Activated CD4-positive, alpha-beta T cell treated with anti-CD3 and anti-CD28 coated beads, Interleukin-2, amount 10 ng/mL, durations not matched to agents 7 days and 5 days (primary cell): ENCODE measurements around the gene ERBB4. TPM values are rescaled to one million over a fixed set of nuclear protein-coding genes. Genes with fewer than 3 reads are reported as not detected.

Experiments used
- CTCF ChIA-PET: fragments of 350-600 bp; sonication (Branson Sonifier 250); formaldehyde crosslinking; loops from one replicate; lab custom pipeline; 2021; ENCODE audit warnings: antibody characterized with exemption; lab: Charles Lee
- POLR2A ChIA-PET: fragments of 350-600 bp; sonication (Branson Sonifier 250); formaldehyde crosslinking; loops from one replicate; lab custom pipeline; 2021; ENCODE audit warnings: antibody characterized with exemption; lab: Charles Lee
- DNase-seq: peaks from one replicate; pipeline ENCODE4 v3.0.0-alpha.2; 2020
- H3K27ac Mint-ChIP-seq: one replicate; pipeline ENCODE4 v1.8.0; 2021; ENCODE audit warnings: mild to moderate bottlenecking, moderate library complexity, mixed read lengths
- H3K27me3 Mint-ChIP-seq: one replicate; pipeline ENCODE4 v1.8.0; 2021; ENCODE audit warnings: mixed read lengths
- H3K36me3 Mint-ChIP-seq: one replicate; pipeline ENCODE4 v1.8.0; 2021; ENCODE audit warnings: low read depth, mixed read lengths
- H3K4me1 Mint-ChIP-seq: one replicate; pipeline ENCODE4 v1.8.0; 2021; ENCODE audit warnings: mixed read lengths
- H3K4me3 Mint-ChIP-seq: one replicate; pipeline ENCODE4 v1.8.0; 2021; ENCODE audit warnings: mild to moderate bottlenecking, moderate library complexity, mixed read lengths
- H3K9me3 Mint-ChIP-seq: one replicate; pipeline ENCODE4 v1.8.0; 2021; ENCODE audit warnings: mixed read lengths
- total RNA-seq, 2 experiments: library from RNA; stranded (reverse); gene quantifications; one replicate each; pipeline ENCODE4 v1.2.3, GENCODE V29; 2021

ERBB4 gene
- total RNA-seq, 2 experiments from 2014 or later: not detected

DNA sequence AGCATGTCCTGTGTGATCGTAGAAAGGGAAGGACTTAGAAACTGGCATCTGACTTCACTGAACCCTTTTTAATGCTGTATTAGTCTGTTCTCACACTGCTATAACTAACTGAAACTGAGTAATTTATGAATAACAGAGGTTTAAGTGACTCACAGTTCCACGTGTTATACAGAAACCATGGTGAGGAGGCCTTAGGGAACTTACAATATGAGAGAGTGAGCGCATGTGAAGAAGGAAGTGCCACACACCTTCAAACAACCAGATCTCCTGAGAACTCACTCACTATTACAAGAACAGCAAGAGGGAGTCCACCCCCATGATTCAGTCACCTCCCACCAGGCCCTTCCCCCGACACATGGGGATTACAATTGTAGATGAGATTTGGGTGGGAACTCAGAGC is 1170.9 kb downstream of the ERBB4 start:
- no peaks in the 10 kb centered on the region for H3K27me3 Mint-ChIP-seq
- CTCF ChIA-PET: no interaction called here
- DNase-seq: no peak

DNA sequence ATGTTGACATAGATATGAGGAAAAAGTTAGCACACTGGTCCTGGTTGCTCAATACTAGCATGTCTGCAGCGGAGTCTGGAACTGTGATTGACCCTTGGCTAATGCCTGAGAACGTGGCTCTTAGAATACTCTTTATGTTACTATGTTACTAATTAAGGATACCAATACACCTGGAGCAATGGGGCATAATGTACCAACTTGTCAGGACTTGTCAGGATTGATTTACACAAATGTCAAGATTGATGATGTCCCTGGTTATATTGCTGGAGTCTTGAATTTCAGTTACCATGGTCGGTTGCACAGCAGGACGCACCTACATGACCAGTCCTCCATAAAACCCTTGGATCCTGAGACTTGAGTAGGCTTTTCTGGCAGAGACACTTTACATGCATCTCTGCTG is 1171.3 kb downstream of the ERBB4 start:
- CTCF ChIA-PET: no interaction called here
- Mint-ChIP-seq H3K36me3 (no peaks in the 10 kb centered on the region), H3K27me3 (no peaks in the 10 kb centered on the region), H3K4me1 (no peaks in the 10 kb centered on the region), H3K4me3 (no peak overlapping the region), H3K27ac (no peak overlapping the region), H3K9me3 (no peaks in the 10 kb centered on the region)
- POLR2A ChIA-PET: no interaction called here
- DNase-seq: no peak

More for the DNA sequence above, 1170.9 kb downstream of the ERBB4 start:
- POLR2A ChIA-PET: no interaction called here
- no peaks in the 10 kb centered on the region for H3K9me3 Mint-ChIP-seq
- H3K27ac Mint-ChIP-seq: no peak overlapping the region
- no peaks in the 10 kb centered on the region for H3K4me1 Mint-ChIP-seq
- no peak overlapping the region for H3K4me3 Mint-ChIP-seq
- no peaks in the 10 kb centered on the region for H3K36me3 Mint-ChIP-seq

DNA sequence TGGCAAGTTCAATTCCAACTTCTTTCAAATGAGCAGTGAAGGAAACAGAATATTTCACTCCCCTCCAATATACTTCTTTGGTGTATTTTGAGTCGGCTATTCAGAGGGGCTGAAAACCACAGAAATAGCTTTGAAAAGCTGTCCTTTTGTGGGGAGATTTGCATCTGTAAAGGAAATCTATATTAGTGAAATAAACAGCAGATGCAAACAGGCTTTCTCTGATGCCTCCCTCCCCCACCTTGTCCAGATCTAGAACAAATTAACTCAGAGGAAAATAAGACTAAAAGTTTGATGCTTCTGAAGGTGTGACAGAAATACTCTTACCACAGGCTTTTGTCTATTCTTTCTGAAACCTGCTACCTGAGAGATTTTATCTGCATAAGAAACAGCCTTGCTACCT is 1173.7 kb downstream of the ERBB4 start:
- Mint-ChIP-seq H3K4me3 (no peak overlapping the region), H3K27me3 (no peaks in the 10 kb centered on the region), H3K36me3 (no peaks in the 10 kb centered on the region), H3K27ac (no peak overlapping the region), H3K9me3 (no peaks in the 10 kb centered on the region), H3K4me1 (no peaks in the 10 kb centered on the region)
- ChIA-PET CTCF (no interaction called here), POLR2A (no interaction called here)
- DNase-seq: no peak

DNA sequence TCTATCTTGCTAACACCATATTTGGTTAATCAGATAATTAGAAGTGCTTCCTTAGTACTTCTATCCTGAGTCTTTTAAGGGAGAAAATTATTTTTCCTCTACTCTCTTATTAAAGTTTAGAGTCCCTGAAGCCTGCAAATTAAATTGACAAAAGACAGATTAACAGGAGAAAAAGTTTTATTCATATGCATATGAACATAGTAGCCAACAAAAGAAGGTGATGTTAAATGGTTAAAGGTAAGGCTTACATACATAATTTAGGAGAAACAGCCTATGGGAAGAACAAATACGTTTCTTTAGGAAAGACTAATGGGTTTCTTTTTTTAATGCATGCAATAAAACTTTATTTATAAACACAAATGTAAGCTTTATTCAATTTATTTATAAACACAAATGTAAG is 1177.2 kb downstream of the ERBB4 start:
- H3K36me3 Mint-ChIP-seq: no peaks in the 10 kb centered on the region
- no peak for DNase-seq
- no peaks in the 10 kb centered on the region for H3K9me3 Mint-ChIP-seq
- H3K27ac Mint-ChIP-seq: no peak overlapping the region
- ChIA-PET POLR2A (no interaction called here), CTCF (no interaction called here)
- H3K4me3 Mint-ChIP-seq: no peak overlapping the region
- no peaks in the 10 kb centered on the region for H3K27me3 Mint-ChIP-seq
- H3K4me1 Mint-ChIP-seq: no peaks in the 10 kb centered on the region

DNA sequence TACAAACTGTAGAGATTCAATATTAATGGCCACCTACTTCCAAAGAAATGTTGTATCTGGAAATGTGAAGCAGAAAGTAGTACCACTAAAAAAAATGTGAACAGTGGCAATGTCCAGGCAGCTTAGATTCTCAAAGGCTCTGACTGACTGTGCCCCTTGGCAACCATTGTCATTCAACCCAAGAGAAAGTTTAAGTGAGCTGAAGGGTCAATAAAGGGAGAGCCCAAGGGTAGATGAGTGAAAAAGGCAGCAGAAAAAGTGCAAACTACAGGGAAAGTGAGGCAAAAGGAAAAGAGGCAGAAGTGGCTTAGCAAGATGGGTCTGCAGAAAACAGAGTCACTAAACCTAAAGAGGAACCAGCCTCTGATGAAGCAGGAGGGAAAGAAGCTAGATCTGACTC is 1179.3 kb downstream of the ERBB4 start:
- DNase-seq: no peak
- CTCF ChIA-PET: no interaction called here
- POLR2A ChIA-PET: no interaction called here
- no peaks in the 10 kb centered on the region for H3K9me3 Mint-ChIP-seq
- H3K4me3 Mint-ChIP-seq: no peak overlapping the region
- H3K27ac Mint-ChIP-seq: no peak overlapping the region
- no peaks in the 10 kb centered on the region for H3K4me1 Mint-ChIP-seq
- H3K27me3 Mint-ChIP-seq: no peaks in the 10 kb centered on the region
- no peaks in the 10 kb centered on the region for H3K36me3 Mint-ChIP-seq

DNA sequence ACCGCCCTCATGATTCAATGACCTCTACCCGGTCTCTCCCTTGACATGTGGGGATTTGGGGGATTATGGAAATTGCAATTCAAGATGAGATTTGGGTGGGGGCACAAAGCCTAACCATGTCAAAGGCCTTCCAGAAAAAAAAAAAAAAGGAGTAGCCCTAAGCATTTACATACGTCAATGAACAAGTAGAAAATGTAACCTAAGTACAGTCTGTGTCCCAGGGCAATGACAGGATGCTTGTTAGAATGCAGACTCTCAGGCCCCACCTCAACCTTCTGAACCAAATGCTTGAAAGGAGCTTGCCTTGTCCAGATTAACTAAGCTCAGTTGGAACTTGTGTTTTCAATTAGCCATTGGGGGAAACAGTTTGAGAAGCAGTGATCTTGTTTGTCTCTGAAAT is 1180.1 kb downstream of the ERBB4 start:
- ChIA-PET CTCF (no interaction called here), POLR2A (no interaction called here)
- H3K27ac Mint-ChIP-seq: no peak overlapping the region
- no peaks in the 10 kb centered on the region for H3K4me1 Mint-ChIP-seq
- no peaks in the 10 kb centered on the region for H3K27me3 Mint-ChIP-seq
- H3K9me3 Mint-ChIP-seq: no peaks in the 10 kb centered on the region
- no peaks in the 10 kb centered on the region for H3K36me3 Mint-ChIP-seq
- H3K4me3 Mint-ChIP-seq: no peak overlapping the region
- no peak for DNase-seq

DNA sequence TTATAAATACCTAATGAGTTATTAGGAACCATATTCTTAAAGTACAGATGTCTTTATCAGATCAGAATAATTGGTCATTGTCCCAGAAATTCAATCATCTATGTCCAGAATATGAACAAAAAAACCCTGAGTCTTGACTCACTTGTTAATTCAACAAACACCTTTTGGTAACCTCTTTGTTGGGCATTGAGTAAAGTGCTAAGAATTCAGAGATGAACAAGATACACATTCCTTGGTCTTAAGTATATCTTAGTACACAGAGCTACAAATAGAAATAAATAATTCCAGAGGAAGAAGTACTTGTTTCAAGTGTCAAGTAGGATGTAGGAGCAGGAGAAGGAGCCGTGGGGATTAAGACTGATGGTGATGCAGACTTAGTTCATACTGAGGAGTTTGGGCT is 1184.1 kb downstream of the ERBB4 start:
- no peaks in the 10 kb centered on the region for H3K36me3 Mint-ChIP-seq
- ChIA-PET CTCF (interaction anchor here (1.1 kb wide), 1 partner anchor 11 kb away, joined by 3 read pairs; no protein-coding TSS in a partner anchor), POLR2A (no interaction called here)
- no peak overlapping the region for H3K4me3 Mint-ChIP-seq
- no peaks in the 10 kb centered on the region for H3K4me1 Mint-ChIP-seq
- no peak overlapping the region for H3K27ac Mint-ChIP-seq
- H3K27me3 Mint-ChIP-seq: no peaks in the 10 kb centered on the region
- no peak for DNase-seq
- no peaks in the 10 kb centered on the region for H3K9me3 Mint-ChIP-seq

DNA sequence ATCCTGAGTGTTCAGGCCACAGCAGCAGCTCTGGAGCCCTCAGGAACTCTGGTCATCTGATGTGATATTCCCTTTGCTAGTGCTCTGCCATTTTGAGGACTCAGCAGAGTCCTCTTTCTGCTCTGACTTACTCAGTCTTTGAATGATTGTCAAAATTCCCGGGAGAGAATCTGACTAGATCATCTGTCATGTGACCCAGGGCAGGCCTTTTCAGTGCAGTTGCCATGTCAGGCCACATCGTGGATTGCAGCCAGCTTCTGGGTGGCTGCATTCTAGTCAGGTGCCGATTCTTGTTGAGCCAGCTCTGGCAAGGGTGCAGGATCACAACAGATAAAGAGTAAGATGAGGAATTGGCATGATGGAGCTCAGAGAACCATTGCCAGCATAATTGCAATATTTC is 1186.6 kb downstream of the ERBB4 start:
- Mint-ChIP-seq H3K27me3 (no peaks in the 10 kb centered on the region), H3K36me3 (no peaks in the 10 kb centered on the region), H3K4me3 (no peak overlapping the region), H3K9me3 (no peaks in the 10 kb centered on the region), H3K4me1 (no peaks in the 10 kb centered on the region), H3K27ac (no peak overlapping the region)
- CTCF ChIA-PET: no interaction called here
- no peak for DNase-seq
- POLR2A ChIA-PET: no interaction called here

DNA sequence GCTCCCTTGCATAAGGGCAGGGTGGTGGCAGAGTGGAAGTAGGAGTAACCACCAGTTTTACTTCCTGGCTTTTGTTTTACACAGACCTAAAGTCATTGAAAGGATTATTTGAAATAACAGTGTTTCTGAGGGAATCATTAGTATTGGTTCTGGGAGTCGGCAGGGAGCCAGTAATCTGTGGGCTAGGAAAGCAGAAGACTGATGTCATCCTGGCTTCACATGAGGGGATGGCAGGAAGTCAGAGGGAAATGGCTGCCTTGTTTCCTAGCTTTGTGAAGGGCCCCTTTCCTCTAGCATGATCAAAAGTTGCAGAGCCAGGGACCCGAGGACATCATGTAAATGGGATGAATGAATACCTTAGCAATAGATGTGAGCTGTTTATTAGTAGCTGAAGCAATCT is 1189.6 kb downstream of the ERBB4 start:
- H3K27ac Mint-ChIP-seq: no peak overlapping the region
- H3K36me3 Mint-ChIP-seq: no peaks in the 10 kb centered on the region
- H3K27me3 Mint-ChIP-seq: no peaks in the 10 kb centered on the region
- H3K9me3 Mint-ChIP-seq: no peaks in the 10 kb centered on the region
- H3K4me1 Mint-ChIP-seq: no peaks in the 10 kb centered on the region
- CTCF ChIA-PET: interaction anchor here (0.7 kb wide), 1 partner anchor 59 kb away, joined by 3 read pairs; no protein-coding TSS in a partner anchor
- H3K4me3 Mint-ChIP-seq: no peak overlapping the region
- no peak for DNase-seq
- POLR2A ChIA-PET: no interaction called here

DNA sequence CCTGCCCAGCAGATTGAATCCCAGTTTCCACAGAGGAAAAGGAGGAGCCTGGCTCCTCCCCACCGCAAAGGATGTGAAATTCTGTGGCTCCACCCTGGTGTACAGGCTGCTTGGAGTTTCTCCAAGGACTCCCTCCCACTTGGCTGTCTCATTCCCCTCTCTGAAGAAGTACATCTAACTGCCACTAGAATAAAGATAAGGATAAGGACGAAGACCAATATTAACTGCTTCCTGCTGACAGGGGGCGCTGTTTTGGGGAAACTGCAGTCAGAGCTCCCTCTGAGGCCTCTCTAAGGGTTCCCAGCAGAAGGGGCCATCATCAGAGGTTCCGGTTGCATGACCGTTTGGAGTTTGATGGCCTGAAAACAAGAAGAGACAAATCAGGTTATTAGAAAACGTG is 1191.3 kb downstream of the ERBB4 start:
- no peak overlapping the region for H3K27ac Mint-ChIP-seq
- H3K4me3 Mint-ChIP-seq: no peak overlapping the region
- no peaks in the 10 kb centered on the region for H3K9me3 Mint-ChIP-seq
- no peak for DNase-seq
- no peaks in the 10 kb centered on the region for H3K4me1 Mint-ChIP-seq
- H3K36me3 Mint-ChIP-seq: no peaks in the 10 kb centered on the region
- POLR2A ChIA-PET: no interaction called here
- no peaks in the 10 kb centered on the region for H3K27me3 Mint-ChIP-seq
- CTCF ChIA-PET: no interaction called here

DNA sequence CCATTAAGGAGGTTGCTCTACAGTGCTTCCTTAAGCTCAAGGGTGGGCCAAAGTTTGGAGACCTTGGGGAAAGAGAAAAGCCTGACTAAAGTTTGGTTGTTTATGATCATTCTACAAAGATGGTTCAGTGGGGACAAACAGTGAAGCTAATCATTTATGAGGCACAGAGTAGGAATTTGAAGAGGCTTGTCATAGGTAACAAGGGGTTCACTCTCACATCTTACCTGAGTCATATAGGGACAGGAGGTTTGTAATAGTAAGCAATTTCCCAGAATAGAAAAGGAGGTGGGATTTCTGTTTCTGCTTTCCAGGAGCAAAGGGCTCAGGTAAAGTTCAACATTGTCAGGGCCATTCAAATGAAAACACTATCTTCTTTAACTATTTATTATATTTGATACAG is 1194.3 kb downstream of the ERBB4 start:
- DNase-seq: no peak
- Mint-ChIP-seq H3K36me3 (no peaks in the 10 kb centered on the region), H3K4me3 (no peak overlapping the region), H3K4me1 (no peaks in the 10 kb centered on the region), H3K27me3 (no peaks in the 10 kb centered on the region), H3K27ac (no peak overlapping the region), H3K9me3 (no peaks in the 10 kb centered on the region)
- ChIA-PET POLR2A (no interaction called here), CTCF (no interaction called here)

DNA sequence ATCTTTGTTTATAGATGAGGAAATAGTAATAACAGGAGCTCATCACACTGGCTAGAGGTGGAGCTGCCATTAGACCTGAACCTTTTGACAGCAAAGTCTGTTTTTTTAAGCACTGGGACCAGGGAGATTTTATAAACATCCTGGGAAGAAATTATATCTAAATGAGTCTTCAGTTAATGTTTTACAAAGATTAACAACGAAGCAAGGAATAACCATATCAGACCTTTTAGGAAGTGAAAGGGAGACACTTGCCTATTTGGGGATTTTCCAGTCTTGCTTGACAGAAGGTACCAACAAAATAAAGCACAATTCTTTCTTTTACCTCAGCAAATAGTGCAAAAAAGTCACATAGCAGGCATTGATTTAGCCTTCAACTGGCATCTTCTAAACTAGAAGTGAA is 1205.2 kb downstream of the ERBB4 start:
- H3K27ac Mint-ChIP-seq: no peak overlapping the region
- no peaks in the 10 kb centered on the region for H3K4me1 Mint-ChIP-seq
- no peaks in the 10 kb centered on the region for H3K27me3 Mint-ChIP-seq
- CTCF ChIA-PET: no interaction called here
- H3K4me3 Mint-ChIP-seq: no peak overlapping the region
- DNase-seq: no peak
- POLR2A ChIA-PET: no interaction called here
- H3K36me3 Mint-ChIP-seq: no peaks in the 10 kb centered on the region
- no peaks in the 10 kb centered on the region for H3K9me3 Mint-ChIP-seq

DNA sequence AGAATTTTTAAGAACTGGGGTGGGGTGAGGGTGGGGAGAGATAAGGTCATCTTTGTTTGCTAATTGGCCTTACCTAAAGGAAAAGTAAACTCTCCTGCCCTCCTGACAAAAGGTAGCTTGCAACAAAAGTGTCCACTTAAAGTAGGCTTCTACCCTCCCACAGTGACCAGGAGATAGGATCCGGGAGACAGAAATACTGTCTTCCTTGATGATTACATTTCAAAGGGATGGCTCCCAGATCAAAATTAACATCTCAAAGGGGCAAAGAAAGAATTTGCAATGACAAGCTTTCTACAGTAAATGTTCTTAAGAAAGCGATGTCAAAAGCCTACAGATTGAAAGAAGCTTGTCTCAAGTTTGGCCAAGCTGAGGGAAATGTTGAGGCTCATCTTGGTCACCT is 1206.9 kb downstream of the ERBB4 start:
- Mint-ChIP-seq H3K36me3 (no peaks in the 10 kb centered on the region), H3K4me1 (no peaks in the 10 kb centered on the region), H3K27me3 (no peaks in the 10 kb centered on the region), H3K9me3 (no peaks in the 10 kb centered on the region), H3K27ac (no peak overlapping the region), H3K4me3 (no peak overlapping the region)
- ChIA-PET POLR2A (no interaction called here), CTCF (no interaction called here)
- no peak for DNase-seq

DNA sequence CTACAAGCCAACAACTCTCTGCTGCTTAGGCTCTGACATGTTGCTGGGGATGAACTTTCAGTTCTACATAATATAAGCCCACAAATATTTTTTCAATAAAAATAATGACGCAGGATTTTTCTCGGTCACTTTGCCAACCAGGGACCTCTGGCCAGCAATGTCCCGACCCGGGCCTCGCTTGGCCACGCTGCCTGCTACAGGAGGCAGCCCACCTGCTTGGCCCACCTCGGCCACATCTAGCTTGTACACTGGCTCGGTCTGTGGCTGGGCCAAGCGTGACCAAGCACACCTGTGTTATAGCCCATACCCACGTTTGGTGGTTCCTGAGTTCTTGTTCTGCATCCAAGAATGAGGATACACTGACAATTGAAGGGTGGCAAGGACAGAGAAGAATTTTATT is 1208.7 kb downstream of the ERBB4 start:
- ChIA-PET CTCF (no interaction called here), POLR2A (no interaction called here)
- Mint-ChIP-seq H3K27me3 (no peaks in the 10 kb centered on the region), H3K27ac (no peak overlapping the region), H3K9me3 (no peaks in the 10 kb centered on the region), H3K4me3 (no peak overlapping the region), H3K4me1 (no peaks in the 10 kb centered on the region), H3K36me3 (no peaks in the 10 kb centered on the region)
- no peak for DNase-seq
